ENCODE results near the gene SLC39A1.

SLC39A1 gene

GRCh38 chr1:153954826-153955225, 8.5 kb downstream of the SLC39A1 start:
- no peak for TF ChIP-seq CTCF (IDR thresholded peaks at IDR 0.05; ENCODE audit: low read depth, low read length)
- no peak overlapping the region for H3K4me3 ChIP-seq (ENCODE audit: low read depth, low read length)
- in situ Hi-C loops (cut with HindIII; ENCODE audit: low sequenced_read_pairs): no loop called here
- no peak for DNase-seq (ENCODE audit: low read depth, low spot score)

GRCh38 chr1:153953859-153954365, 9.4 kb downstream of the SLC39A1 start:
- no peak for DNase-seq (ENCODE audit: low read depth, low spot score)
- no peak for TF ChIP-seq CTCF (IDR thresholded peaks at IDR 0.05; ENCODE audit: low read depth, low read length)
- no peak overlapping the region for H3K4me3 ChIP-seq (ENCODE audit: low read depth, low read length)
- in situ Hi-C loops (cut with HindIII; ENCODE audit: low sequenced_read_pairs): no loop called here

GRCh38 chr1:153951801-153952200, 11.5 kb downstream of the SLC39A1 start:
- in situ Hi-C loops (cut with HindIII; ENCODE audit: low sequenced_read_pairs): no loop called here
- no peak for DNase-seq (ENCODE audit: low read depth, low spot score)
- no peak for TF ChIP-seq CTCF (IDR thresholded peaks at IDR 0.05; ENCODE audit: low read depth, low read length)
- no peak overlapping the region for H3K4me3 ChIP-seq (ENCODE audit: low read depth, low read length)

- no peak overlapping the region for H3K4me3 ChIP-seq (ENCODE audit: low read depth, low read length)
- in situ Hi-C loops (cut with HindIII; ENCODE audit: low sequenced_read_pairs): no loop called here
- no peak for DNase-seq (ENCODE audit: low read depth, low spot score)
- TF ChIP-seq CTCF (IDR thresholded peaks at IDR 0.05; ENCODE audit: low read depth, low read length): no peak
Observed at GRCh38 chr1:153951183-153951582, 12.2 kb downstream of the SLC39A1 start.

- peak within 1 kb of the TSS; percentile 77 for H3K4me3 ChIP-seq (ENCODE audit: low read depth, low read length)
- in situ Hi-C loops (cut with HindIII; ENCODE audit: low sequenced_read_pairs): no loop called here
- peak; percentile 94 for TF ChIP-seq CTCF (IDR thresholded peaks at IDR 0.05; ENCODE audit: low read depth, low read length)
- DNase-seq (ENCODE audit: low read depth, low spot score): peak; percentile 78
Observed at GRCh38 chr1:153946622-153947241, 16.6 kb downstream of the SLC39A1 start, which contains the start of gene DENND4B. Gene DENND4B (minus strand): TSS chr1:153946718. CDS start chr1:153944374, 2,344 bp downstream.

GRCh38 chr1:153945795-153946621, 17.3 kb downstream of the SLC39A1 start:
- TF ChIP-seq CTCF (IDR thresholded peaks at IDR 0.05; ENCODE audit: low read depth, low read length): no peak
- in situ Hi-C loops (cut with HindIII; ENCODE audit: low sequenced_read_pairs): no loop called here
- peak overlapping the region; percentile 77 for H3K4me3 ChIP-seq (ENCODE audit: low read depth, low read length)
- peak; percentile 59 for DNase-seq (ENCODE audit: low read depth, low spot score)
